GM19467 (cell line): ENCODE measurements around the gene PPT2.
"Not testable (repeated sequence)": the region's sequence is repeated elsewhere in the genome, so short reads cannot be mapped to it uniquely, and the experiment has no call there.

ENCODE experiments used
- ATAC-seq: cut with Tn5 transposase; IDR thresholded peaks from one replicate; pipeline ENCODE4 v1.9.1; 2021; ENCODE audit warnings: mild to moderate bottlenecking, moderate library complexity; ENCODE audit not compliant: unreplicated experiment

The PPT2 gene

DNA sequence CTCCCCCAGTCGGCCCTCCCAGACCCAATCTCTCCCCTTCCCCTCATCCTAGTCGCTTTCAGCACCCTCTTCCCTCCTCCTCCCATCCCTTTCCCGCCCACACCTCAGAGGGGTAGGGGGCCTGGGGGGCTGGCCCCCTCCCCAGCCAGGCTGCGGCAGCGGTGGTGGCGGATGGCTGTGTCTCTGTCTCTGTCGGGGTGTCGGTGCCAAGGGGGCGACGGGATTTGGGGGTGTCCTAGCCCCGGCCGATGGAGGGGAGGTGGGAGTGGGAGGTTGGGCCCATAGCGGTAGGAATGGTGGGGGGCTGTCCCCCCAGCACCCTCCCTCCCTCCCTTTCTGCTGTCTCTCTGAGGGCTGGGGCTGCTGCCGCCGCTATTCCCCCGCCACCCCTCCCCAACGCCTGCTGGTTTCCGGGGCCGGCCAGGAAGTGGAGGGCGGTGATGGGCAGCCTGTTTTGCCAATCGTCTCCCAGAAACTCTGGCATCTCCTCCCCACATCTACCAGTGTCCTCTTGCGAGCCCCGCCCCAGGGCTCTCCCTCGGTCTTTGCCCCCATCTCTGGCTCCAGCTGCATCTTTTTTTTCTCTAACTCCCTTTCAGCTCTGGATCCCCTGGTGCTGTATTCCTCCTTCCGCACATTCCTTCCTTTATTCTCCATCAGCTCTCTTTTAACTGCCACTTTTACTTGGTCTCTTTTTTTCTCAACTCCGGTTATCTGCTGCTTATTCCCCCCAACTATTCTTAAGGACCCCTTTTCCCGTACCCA lies 22.0 kb downstream of the PPT2 start, which contains the start of gene AGPAT1:
TSS of gene AGPAT1 (minus strand) at position 374 of the 765 bp plus-strand sequence. CDS start 4,588 bp downstream, outside the sequence.
- peak; percentile 36 for ATAC-seq

DNA sequence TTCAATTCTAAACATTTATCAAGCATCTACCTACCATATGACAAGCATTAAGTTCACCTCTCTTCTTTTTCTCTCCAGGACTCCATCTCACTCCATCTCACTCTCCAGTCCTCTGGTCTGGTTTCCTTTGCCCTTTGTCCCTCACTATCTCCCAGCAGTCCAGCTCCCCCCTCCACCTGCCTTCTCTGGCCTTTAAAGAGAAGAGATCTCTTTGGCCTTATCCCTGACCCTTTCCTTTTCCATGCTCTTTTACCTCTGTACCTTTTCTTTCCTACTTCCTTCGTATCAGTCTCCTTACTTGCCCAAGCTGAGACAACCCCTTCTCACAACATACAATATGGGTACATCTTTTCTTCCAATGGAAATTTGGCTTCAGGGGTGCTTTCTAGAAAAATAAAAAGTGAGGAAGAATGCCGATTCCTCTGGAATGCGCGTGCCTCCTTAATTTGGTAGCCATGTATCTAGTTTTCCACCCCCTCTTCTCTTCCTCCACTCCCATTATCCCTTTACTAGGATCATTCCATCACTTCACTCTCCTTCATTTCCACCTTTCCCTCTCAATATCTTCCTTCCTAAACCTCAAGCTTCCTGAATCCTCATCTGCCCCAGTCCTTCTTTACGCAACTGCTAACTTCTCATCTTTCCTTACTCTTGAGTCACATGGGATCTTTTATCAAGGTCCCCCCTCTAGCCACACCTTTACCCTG lies 22.7 kb downstream of the PPT2 start:
- no peak for ATAC-seq

DNA sequence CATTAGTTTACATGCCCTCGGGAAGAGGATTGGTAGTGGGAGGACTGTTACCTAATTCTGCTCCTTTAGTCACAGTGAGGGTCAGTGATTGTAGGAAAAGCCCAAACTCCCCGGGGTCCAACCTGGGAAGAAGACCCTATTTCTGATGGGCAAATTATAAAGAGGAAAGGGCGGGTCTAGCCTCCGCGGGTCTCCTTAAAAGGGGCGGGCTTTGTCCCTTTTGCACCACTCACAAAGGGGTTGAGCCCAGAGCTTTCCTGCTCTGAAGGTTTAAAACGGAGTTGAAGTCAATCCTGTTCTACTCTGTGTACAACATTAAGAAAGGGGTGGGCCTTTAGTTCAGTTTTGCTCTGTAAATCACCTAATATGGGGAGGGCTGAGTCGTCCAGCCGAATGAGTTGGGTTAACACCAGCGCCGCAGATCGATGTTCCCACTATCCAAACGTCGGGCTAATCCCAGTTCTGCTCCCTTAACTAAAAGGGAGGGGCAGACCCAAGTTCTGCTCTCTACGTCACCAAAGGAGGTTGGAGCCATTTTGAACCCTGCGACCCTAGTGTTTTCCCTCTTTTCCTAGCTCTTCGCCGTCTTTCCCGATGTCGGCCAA lies 23.3 kb downstream of the PPT2 start:
- ATAC-seq: peak; percentile 2

DNA sequence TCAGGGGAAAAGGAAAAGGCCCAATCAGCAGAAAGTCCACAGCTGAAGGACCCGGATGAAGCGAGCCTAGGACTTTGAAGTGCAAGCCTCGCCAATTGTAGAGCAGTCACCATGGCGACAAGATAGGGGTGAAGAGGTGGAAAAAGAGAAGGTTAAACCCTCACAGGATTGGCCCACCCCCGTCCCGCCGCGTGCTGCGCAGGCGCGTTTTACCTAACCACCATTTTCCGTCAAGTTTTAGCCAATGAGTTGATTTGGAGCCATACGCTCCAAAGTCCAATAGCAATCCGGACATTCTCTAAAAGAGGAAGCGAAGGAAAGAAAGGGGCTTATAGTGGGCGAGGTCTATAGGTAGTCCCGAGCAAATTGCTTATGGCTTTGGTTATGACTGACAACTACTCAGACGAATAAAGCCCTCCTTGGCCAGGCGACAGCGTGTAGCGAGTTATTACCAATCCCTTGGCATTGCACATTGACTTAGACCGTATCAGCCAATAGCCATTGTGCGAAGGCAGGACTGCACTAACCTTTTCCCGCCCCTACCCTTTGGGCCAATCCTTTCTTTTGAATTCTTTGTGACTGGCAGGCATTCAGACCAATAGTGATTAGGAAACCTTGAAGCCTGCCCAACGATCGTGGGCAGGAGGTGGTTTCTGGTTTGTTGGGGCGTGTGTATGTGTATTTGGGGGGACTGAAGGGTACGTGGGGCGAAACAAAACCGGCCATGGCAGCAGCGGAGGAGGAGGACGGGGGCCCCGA lies 24.0 kb downstream of the PPT2 start, which contains the start of gene RNF5:
TSS of gene RNF5 (plus strand) at position 618 of the 759 bp plus-strand sequence. CDS start at position 725, 107 bp downstream.
- ATAC-seq: peak; percentile 81

DNA sequence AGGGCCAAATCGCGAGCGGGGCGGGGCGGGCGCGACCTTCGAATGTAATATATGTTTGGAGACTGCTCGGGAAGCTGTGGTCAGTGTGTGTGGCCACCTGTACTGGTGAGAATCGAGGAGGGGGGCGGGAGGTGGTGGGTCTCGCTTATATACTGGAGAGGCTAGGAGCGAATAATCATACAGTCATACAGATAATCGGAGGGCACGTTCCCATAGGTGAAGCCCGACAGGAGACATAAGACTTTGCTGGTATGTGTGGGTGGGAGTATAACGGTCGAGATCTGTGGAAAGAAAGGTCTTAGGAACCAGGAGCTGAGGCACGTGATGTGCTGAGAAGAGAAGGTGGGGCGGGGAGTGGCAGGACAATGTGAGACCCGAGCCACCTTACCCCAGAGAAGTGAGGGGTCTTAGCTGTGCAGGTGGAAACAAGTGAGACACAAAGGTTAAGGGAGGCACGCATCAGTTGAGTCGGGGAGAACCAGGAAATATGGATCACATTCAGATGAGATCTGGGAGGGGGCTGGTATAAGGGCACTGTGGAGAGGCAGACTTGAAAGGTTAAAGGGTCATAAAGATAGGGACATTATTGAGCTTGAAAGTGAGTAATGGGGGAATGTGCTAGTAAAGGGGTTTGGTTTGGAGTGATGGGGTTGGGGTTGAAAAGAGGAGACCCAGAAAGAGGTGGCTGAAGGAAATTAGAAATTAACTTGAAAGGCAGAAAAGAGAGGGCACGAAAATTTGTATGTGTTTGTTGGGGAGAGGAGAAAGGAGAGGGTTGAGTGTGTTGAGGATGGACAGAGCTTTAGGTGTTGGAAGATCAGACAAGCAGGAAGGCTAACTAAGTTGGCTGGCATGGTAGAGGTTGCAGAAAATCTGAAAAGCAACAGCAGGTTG lies 24.9 kb downstream of the PPT2 start:
- ATAC-seq: no peak

DNA sequence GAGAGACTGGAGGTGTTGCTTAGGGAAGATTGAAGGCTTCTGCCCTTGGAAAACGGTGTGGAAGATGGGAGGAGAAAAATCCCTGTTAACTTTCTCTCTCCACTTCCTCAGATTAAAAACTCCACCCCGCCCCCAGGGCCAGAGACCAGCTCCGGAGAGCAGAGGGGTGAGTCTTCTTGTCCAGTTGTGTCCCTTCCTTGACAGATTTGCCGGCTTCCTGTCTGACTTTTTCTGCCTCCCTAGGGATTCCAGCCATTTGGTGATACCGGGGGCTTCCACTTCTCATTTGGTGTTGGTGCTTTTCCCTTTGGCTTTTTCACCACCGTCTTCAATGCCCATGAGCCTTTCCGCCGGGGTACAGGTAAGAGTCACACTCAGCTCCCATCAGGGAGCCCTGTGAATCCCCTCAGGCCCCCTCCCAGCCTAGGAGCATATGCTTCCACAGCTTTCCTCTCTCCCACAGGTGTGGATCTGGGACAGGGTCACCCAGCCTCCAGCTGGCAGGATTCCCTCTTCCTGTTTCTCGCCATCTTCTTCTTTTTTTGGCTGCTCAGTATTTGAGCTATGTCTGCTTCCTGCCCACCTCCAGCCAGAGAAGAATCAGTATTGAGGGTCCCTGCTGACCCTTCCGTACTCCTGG lies 25.9 kb downstream of the PPT2 start:
- no peak for ATAC-seq

DNA sequence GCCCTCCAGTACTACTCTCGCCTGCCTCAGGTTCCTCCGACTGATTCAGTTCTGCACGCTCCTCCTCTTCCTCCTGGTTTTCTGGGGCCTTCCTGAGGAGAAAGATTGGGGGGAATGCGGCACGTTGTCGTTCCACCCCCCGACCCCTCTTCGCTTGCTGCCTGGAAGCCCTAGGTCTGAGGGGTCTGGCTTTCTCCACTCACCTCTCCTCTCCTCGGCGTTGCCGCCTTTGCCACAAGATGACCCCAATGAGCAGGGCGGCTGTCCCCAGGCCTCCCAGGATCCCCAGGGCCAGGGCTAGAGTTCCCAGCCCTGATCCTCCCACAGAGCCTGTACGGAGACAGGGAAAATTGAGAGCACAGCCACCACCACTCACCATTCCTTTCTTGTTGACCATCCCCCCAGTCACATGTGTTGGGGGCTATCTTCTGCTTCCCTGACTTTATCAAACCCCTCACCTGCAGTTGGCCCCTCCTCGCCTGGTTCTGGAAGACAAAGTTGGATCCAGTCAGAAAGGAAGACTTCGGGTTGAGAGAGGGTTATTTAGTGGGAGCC lies 27.3 kb downstream of the PPT2 start:
- ATAC-seq: no peak

DNA sequence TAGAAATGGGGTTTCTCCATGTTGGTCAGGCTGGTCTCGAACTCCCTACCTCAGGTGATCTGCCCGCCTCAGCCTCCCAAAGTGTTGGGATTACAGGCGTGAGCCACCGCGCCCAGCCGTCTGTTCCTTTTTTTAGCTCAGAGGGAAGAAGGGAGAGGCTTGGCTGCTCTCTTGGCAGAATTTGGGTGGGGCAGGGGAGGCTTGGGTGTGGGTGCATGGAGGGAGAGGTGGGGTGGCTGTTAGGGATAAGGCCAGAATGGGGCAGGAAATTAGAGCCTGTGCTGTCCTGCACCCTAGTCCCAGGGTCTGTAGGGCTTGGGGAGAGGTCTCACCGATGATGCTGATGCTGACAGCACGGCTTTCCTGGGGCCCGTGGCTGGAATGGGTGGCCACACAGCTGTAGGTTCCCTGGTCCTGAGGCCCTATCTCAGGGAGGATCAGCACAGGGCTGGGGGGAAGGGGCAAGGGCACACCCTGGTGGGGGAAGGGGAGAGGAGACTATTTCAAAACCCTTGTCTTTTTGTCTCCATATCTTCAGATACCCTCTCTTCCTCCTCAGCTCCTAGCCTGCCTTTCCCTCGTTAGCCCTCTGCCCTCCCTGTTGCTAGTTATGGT lies 28.1 kb downstream of the PPT2 start:
- no peak for ATAC-seq

DNA sequence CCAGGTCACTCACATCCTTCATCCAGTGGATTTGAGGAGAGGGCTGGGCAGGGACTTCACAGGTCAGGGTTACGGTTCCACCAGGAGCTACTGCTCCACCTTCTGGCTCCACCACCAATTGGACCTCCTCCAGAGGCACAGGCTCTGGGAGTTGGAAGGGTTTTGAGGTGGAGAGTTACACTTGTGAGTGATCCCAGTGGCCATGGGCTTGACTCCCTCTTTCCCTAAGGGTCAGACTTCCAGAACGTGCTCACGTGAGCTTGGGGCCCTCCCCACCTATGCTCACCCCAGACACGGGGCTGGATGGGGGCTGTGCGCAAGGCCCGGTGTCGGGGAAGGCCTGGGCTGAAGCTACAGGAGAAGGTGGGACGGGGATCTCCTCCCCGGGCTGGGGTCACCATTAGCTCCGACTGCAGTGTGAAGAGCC lies 28.6 kb downstream of the PPT2 start:
- ATAC-seq: no peak

DNA sequence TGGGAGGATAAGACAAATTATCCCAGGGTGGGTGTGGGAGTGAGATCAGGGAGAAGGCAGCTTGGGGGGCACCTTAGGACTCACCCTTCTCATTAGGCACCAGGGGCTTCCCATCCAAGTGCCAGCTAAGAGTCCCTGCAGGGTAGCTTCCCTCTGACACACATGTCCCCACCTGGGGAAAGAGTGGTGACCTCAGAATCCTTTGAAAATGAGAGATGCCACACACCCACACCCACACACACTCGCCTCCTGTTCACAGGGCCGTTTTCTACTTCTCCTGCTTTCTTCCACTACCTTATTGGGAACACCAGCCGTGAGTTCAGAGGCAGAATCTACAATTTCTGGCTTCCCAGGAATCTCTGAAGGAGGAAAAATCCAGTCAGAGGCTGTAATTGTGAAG lies 29.1 kb downstream of the PPT2 start:
- ATAC-seq: no peak

DNA sequence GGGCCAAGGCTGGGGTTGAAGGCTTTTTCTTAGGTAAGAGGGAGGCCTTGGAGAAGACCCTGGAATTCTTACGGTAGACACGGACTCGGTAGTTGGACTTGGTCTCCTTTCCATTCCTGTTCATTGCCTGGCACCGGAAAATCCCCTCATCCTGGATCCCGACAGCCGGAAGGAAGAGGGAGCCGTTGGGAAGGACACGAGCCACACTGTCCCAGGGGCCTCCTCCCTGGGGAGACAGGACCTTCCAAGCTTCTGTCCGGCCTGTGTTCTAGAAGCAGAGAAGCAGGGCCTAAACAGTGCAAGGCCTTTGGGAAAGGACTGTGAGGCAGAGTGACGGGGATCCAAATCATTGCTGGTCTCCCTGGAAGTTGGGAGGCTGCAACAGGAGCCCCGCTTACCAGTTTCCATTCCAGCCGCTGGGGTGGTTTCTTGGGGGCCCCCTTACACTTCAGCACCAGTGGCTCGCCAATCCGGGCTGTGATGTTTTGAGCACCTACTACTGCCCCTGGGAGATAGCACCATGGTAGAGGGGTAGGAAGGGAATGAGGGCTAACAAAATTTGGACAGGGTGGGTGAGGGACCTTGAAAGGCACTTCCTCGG lies 29.6 kb downstream of the PPT2 start:
- no peak for ATAC-seq

DNA sequence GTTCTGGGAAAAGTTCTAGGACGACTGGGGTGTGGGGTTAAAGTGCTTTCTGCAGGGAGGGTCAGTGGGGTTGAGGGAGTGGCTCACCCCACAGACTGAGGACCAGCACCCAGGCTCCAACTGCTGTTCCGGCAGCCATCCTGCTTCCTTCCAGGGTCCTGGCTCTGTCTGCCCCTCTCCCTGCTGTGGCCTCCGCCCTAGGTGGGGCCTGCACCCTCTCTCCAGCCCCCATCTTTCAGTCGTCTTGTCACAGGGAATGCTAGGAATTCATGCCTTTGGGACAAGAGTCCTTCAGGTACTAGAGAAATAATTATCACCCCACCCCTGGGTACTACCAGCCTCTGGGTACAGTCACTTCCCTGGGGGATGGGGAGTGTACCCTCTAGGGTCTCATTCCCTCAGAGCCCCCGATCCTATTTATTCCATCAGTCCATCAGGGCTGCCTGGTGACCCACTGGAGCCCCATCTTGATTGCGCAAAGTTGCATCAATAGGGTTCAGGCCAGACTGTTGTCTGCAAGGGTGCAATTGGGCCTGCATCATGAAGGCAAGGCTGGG lies 30.2 kb downstream of the PPT2 start, which contains the start of gene AGER:
TSS of gene AGER (minus strand) at position 170 of the 557 bp plus-strand sequence. CDS start at position 139, 31 bp downstream.
- ATAC-seq: no peak

DNA sequence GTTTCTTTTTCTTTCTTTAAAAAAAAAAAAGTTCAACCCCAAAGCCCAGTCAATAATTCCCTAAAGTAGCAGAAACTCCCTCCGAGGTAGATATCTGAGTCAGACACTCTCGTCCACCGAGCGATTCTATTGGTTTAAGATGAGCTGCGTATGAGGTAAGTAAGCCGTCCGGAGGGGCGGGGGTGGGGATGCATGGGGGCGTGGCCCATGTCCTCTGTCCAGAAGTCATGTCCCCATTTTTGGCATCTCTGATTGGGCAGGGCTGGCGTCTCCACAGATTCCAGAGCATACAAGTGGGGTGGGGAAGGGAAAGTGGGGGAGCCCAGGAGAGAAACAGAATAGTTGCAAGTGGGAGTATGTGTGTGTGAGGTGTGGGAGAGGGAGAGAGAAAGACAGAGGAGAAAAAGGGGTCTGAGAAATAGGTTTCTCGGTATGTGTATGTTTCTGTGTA lies 31.8 kb downstream of the PPT2 start:
- ATAC-seq: not testable (repeated sequence)

DNA sequence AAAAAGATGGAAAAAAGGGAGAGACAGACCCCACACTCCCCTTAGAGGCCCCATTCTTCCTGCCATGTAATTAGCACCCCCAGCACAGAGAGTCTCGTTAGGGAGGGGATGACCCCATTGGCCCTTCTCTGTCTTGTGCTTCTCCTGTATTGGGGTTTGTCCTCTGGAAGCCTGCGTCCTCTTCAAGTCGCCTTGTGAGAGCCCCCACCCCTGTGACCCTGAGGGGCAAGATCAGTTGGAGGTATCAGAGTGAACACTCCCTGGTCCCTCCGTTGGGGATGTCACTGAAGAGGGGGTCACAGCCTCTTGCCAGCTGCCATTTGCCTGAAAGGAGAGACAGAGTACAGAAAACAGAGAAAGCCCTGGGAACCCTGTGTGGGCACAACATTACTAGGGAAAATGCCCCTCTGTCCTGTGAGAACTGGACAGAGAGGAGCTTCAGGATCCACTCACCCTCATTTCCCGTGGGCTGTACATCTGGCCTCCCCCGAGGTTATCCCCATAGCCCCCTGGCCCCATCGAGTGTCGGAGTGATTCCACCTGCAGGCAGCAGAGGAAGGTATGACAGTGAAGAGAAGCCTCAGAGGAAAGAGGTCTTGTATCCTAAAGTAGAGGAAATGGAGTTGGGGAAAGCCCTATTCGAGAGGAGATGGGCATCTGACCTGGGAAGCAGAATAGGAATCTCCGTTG lies 32.4 kb downstream of the PPT2 start:
- not testable (repeated sequence) for ATAC-seq

DNA sequence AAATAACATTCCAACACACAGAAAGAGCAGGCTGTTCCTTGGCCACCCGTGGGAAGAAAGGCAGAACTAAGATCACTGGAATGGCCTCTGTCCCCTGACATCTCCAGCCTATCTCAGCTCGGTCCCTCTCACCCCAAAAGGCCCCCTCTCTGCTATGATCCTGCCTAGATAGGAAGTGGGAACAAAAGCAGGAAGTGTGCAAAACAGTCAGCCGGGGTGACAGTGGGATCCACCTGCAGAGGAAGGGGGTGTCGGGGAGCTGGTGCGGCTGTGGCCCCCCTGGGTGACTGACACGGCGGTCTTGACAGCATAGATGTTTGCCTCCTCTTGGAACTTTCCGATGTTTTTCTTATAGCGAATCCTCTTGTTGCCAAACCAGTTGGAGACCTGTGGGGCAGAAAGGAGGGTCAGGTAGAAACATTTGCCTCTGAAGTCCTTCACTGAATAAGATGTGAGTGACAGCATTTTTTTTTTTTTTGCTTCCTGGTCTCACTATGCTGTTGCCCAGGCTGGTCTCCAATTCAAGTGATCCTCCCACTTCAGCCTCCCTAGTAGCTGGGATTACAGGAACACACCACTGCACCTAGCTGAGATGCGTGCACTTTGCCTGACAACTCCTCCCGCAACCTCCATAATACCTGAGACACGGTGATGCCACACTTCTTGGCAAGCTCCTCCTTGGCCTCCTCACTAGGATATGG lies 33.2 kb downstream of the PPT2 start:
- no peak for ATAC-seq

DNA sequence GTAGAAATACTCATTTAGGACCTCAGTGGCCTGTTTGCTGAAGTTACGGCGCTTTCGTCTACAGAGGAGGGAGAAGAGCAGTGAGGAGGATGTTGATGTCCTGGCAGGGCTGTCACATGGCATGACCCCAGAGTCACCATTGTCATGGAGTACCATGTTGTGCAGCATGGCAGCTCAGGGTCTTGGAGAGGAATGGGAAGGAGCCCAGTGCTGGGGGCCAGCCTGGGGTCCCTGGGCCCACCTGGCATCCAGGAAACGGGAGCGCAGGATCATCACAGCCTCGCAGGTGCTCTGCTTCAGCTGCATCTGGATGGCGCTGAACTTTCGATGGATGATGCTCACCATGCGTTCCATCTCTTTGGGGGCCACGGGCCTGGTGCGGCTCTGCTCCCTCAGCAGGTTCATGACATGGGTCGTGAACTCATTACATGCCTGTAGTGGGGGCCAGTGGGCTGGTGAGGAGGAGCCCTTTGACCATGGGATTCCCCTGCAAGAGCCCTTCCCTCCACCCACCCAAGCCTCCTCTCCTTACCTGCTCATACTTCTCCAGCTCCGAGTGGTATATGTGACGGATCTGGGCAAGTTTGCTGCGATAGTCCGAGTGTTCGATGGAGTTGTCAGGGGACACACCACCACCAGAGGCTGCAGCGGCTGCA lies 33.9 kb downstream of the PPT2 start:
- not testable (repeated sequence) for ATAC-seq
